ENCODE data around the gene FUT7.

The FUT7 gene

GRCh38 chr9:137031904-137032640, at the start of gene FUT7:
FUT7 (minus strand) TSS chr9:137032088; CDS start chr9:137031991, 97 bp downstream.
- Histone ChIP-seq H3K4me1 (ENCODE audit: control insufficient read depth, insufficient read depth, low read length) (peaks cover 5% of the 10 kb centered on the region; the same call in 1 of the 2 replicates), H3K27me3 (ENCODE audit: control insufficient read depth, insufficient read depth, low read length) (peaks cover 24% of the 10 kb centered on the region), H3K9ac (ENCODE audit: low read length) (no peak within 1 kb of the TSS), H3K36me3 (ENCODE audit: control insufficient read depth, insufficient read depth, low read length) (no peaks in the 10 kb centered on the region), H3K27ac (ENCODE audit: low read depth, low read length) (no peak within 1 kb of the TSS), H3K9me3 (ENCODE audit: control insufficient read depth, insufficient read depth, low read depth, low read length) (no peaks in the 10 kb centered on the region), H3K4me3 (ENCODE audit: low read depth, low read length) (no peak within 1 kb of the TSS)

GRCh38 chr9:137080260-137081122, 48.6 kb upstream of the FUT7 start:
- peaks cover 23% of the 10 kb centered on the region for H3K4me1 ChIP-seq (ENCODE audit: control insufficient read depth, insufficient read depth, low read length)
- no peak overlapping the region for H3K27ac ChIP-seq (ENCODE audit: low read depth, low read length)
- H3K27me3 ChIP-seq (ENCODE audit: control insufficient read depth, insufficient read depth, low read length): peaks cover 37% of the 10 kb centered on the region
- no peak overlapping the region for H3K4me3 ChIP-seq (ENCODE audit: low read depth, low read length)
- H3K36me3 ChIP-seq (ENCODE audit: control insufficient read depth, insufficient read depth, low read length): peaks cover 22% of the 10 kb centered on the region
- H3K9ac ChIP-seq (ENCODE audit: low read length): no peak overlapping the region
- H3K9me3 ChIP-seq (ENCODE audit: control insufficient read depth, insufficient read depth, low read depth, low read length): no peaks in the 10 kb centered on the region

- peaks cover 37% of the 10 kb centered on the region for H3K27me3 ChIP-seq (ENCODE audit: control insufficient read depth, insufficient read depth, low read length)
- H3K9ac ChIP-seq (ENCODE audit: low read length): no peak overlapping the region
- no peak overlapping the region for H3K4me3 ChIP-seq (ENCODE audit: low read depth, low read length)
- peaks cover 32% of the 10 kb centered on the region for H3K4me1 ChIP-seq (ENCODE audit: control insufficient read depth, insufficient read depth, low read length)
- no peak overlapping the region for H3K27ac ChIP-seq (ENCODE audit: low read depth, low read length)
- no peaks in the 10 kb centered on the region for H3K9me3 ChIP-seq (ENCODE audit: control insufficient read depth, insufficient read depth, low read depth, low read length)
- H3K36me3 ChIP-seq (ENCODE audit: control insufficient read depth, insufficient read depth, low read length): peaks cover 22% of the 10 kb centered on the region
These were observed 47.5 kb upstream of the FUT7 start for GRCh38 chr9:137079401-137079787.

- peaks cover 30% of the 10 kb centered on the region for H3K4me1 ChIP-seq (ENCODE audit: control insufficient read depth, insufficient read depth, low read length)
- peak overlapping the region; percentile 61 for H3K4me3 ChIP-seq (ENCODE audit: low read depth, low read length)
- no peak overlapping the region for H3K27ac ChIP-seq (ENCODE audit: low read depth, low read length)
- H3K9me3 ChIP-seq (ENCODE audit: control insufficient read depth, insufficient read depth, low read depth, low read length): no peaks in the 10 kb centered on the region
- peaks cover 37% of the 10 kb centered on the region for H3K27me3 ChIP-seq (ENCODE audit: control insufficient read depth, insufficient read depth, low read length)
- H3K9ac ChIP-seq (ENCODE audit: low read length): no peak overlapping the region
- H3K36me3 ChIP-seq (ENCODE audit: control insufficient read depth, insufficient read depth, low read length): peaks cover 22% of the 10 kb centered on the region
These were observed 47.0 kb upstream of the FUT7 start for GRCh38 chr9:137078701-137079400.

GRCh38 chr9:137077758-137078693, 46.1 kb upstream of the FUT7 start:
- H3K36me3 ChIP-seq (ENCODE audit: control insufficient read depth, insufficient read depth, low read length): peaks cover 22% of the 10 kb centered on the region
- peaks cover 22% of the 10 kb centered on the region for H3K4me1 ChIP-seq (ENCODE audit: control insufficient read depth, insufficient read depth, low read length)
- peak overlapping the region; percentile 61 for H3K4me3 ChIP-seq (ENCODE audit: low read depth, low read length)
- H3K9ac ChIP-seq (ENCODE audit: low read length): peak overlapping the region; percentile 62
- no peaks in the 10 kb centered on the region for H3K9me3 ChIP-seq (ENCODE audit: control insufficient read depth, insufficient read depth, low read depth, low read length)
- no peak overlapping the region for H3K27ac ChIP-seq (ENCODE audit: low read depth, low read length)
- peaks cover 37% of the 10 kb centered on the region for H3K27me3 ChIP-seq (ENCODE audit: control insufficient read depth, insufficient read depth, low read length)

- Histone ChIP-seq H3K36me3 (ENCODE audit: control insufficient read depth, insufficient read depth, low read length) (peaks cover 19% of the 10 kb centered on the region), H3K27ac (ENCODE audit: low read depth, low read length) (no peak within 1 kb of the TSS), H3K4me3 (ENCODE audit: low read depth, low read length) (peak within 1 kb of the TSS; percentile 61), H3K4me1 (ENCODE audit: control insufficient read depth, insufficient read depth, low read length) (peaks cover 22% of the 10 kb centered on the region), H3K27me3 (ENCODE audit: control insufficient read depth, insufficient read depth, low read length) (peaks cover 37% of the 10 kb centered on the region), H3K9me3 (ENCODE audit: control insufficient read depth, insufficient read depth, low read depth, low read length) (no peaks in the 10 kb centered on the region), H3K9ac (ENCODE audit: low read length) (peak within 1 kb of the TSS; percentile 62)
These were observed 45.3 kb upstream of the FUT7 start, which contains the start of gene UAP1L1 for GRCh38 chr9:137077010-137077747. UAP1L1 (plus strand) TSS chr9:137077517; CDS start chr9:137077533, 16 bp downstream.

- Histone ChIP-seq H3K36me3 (ENCODE audit: control insufficient read depth, insufficient read depth, low read length) (peaks cover 13% of the 10 kb centered on the region; the same call in 1 of the 2 replicates), H3K4me1 (ENCODE audit: control insufficient read depth, insufficient read depth, low read length) (peaks cover 22% of the 10 kb centered on the region), H3K4me3 (ENCODE audit: low read depth, low read length) (peak overlapping the region; percentile 61), H3K27ac (ENCODE audit: low read depth, low read length) (no peak overlapping the region), H3K9ac (ENCODE audit: low read length) (peak overlapping the region; percentile 56), H3K9me3 (ENCODE audit: control insufficient read depth, insufficient read depth, low read depth, low read length) (no peaks in the 10 kb centered on the region), H3K27me3 (ENCODE audit: control insufficient read depth, insufficient read depth, low read length) (peaks cover 37% of the 10 kb centered on the region)
These were observed 44.7 kb upstream of the FUT7 start for GRCh38 chr9:137076636-137077009.

- no peaks in the 10 kb centered on the region for H3K9me3 ChIP-seq (ENCODE audit: control insufficient read depth, insufficient read depth, low read depth, low read length)
- H3K27me3 ChIP-seq (ENCODE audit: control insufficient read depth, insufficient read depth, low read length): peaks cover 34% of the 10 kb centered on the region
- H3K36me3 ChIP-seq (ENCODE audit: control insufficient read depth, insufficient read depth, low read length): peaks cover 8% of the 10 kb centered on the region; the same call in 1 of the 2 replicates
- no peak overlapping the region for H3K4me3 ChIP-seq (ENCODE audit: low read depth, low read length)
- H3K9ac ChIP-seq (ENCODE audit: low read length): peak overlapping the region; percentile 46
- H3K4me1 ChIP-seq (ENCODE audit: control insufficient read depth, insufficient read depth, low read length): peaks cover 30% of the 10 kb centered on the region
- peak overlapping the region; percentile 54; the same call in 1 of the 2 replicates for H3K27ac ChIP-seq (ENCODE audit: low read depth, low read length)
These were observed 43.4 kb upstream of the FUT7 start for GRCh38 chr9:137075275-137075775.

GRCh38 chr9:137074657-137075274, 42.9 kb upstream of the FUT7 start:
- Histone ChIP-seq H3K9ac (ENCODE audit: low read length) (peak overlapping the region; percentile 46), H3K27me3 (ENCODE audit: control insufficient read depth, insufficient read depth, low read length) (peaks cover 29% of the 10 kb centered on the region), H3K36me3 (ENCODE audit: control insufficient read depth, insufficient read depth, low read length) (peaks cover 7% of the 10 kb centered on the region; the same call in 1 of the 2 replicates), H3K4me1 (ENCODE audit: control insufficient read depth, insufficient read depth, low read length) (peaks cover 30% of the 10 kb centered on the region), H3K27ac (ENCODE audit: low read depth, low read length) (peak overlapping the region; percentile 54; the same call in 1 of the 2 replicates), H3K4me3 (ENCODE audit: low read depth, low read length) (no peak overlapping the region), H3K9me3 (ENCODE audit: control insufficient read depth, insufficient read depth, low read depth, low read length) (no peaks in the 10 kb centered on the region)

Data from HUES6 (cell line).